HT1080 (cell line): ENCODE data around the gene SLC35E3. TPM values are rescaled to one million over a fixed set of nuclear protein-coding genes. Genes with fewer than 3 reads are reported as not detected.

Experiments used
- DNase-seq: peaks from one replicate; pipeline ENCODE4 v3.0.0-alpha.2; 2015; ENCODE audit warnings: low read depth
- polyA plus RNA-seq, 2 experiments: library from polyadenylated mRNA; depleted of rRNA; stranded (reverse); fragments of >200 nt; gene quantifications; 2 replicates each; pipeline ENCODE4 v1.2.3, GENCODE V29; 2015
- total RNA-seq: library from RNA; depleted of rRNA; stranded (reverse); fragments of >200 nt; shearing (Covaris generic); gene quantifications from 2 replicates; pipeline ENCODE4 v1.2.3, GENCODE V29; 2014; rRNA removed

The SLC35E3 gene
- total RNA-seq = 5.9 and 6.1 TPM in 2 replicates
- 3.7 and 3.8 TPM in 2 replicates for polyA plus RNA-seq (2015; cell fraction: cytosol; rRNA removed)
- polyA plus RNA-seq (2015; cell fraction: nucleus; rRNA removed) = 3.4 and 9.4 TPM in 2 replicates

DNA sequence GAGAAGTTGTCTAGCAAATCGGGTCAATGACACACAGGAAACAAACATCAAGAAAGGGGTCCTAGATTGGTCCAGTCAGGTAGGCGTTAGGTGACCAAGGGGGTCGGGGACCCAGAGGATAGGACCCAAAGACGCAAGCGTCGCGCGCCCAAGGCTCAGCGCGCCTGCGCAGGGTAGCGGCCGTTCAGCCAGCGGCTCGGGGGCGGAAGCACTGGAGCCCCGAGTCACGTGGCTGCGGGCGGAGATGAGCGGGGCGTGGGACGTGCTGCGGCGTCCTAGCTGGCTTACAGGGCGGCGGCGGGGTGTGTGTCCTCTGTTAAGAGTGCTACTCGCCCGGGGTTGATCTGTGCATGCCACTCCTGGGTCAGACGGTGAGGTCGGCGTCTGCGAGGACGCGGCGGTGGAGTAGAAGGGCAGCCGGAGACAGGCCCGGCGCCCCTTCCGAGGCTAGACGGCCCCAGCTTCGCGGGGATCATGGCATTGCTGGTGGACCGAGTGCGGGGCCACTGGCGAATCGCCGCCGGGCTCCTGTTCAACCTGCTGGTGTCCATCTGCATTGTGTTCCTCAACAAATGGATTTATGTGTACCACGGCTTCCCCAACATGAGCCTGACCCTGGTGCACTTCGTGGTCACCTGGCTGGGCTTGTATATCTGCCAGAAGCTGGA, at the start of gene SLC35E3:
SLC35E3 (plus strand) TSS at position 273 of the 668 bp plus-strand sequence; CDS start at position 475, 202 bp downstream.
- peak; percentile 92 for DNase-seq

DNA sequence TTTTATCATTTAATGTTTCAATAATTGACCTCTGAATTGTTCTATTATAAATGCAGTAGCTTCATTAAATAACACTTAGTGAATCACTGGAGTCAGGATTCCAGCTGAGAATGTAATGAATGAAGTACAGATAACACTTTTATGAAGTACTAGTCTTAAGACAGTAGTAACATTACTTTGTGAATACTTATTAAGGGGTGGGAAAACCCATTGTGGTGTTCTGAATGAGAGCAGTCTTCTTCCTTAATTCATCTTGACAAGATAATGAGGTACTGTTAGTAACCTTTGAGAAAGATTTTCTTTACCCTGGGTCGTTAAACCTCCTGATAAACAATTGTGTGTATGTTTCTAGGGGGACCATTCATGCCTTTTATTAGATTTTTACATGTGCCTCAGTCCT, 46.5 kb upstream of the SLC35E3 start:
- no peak for DNase-seq

DNA sequence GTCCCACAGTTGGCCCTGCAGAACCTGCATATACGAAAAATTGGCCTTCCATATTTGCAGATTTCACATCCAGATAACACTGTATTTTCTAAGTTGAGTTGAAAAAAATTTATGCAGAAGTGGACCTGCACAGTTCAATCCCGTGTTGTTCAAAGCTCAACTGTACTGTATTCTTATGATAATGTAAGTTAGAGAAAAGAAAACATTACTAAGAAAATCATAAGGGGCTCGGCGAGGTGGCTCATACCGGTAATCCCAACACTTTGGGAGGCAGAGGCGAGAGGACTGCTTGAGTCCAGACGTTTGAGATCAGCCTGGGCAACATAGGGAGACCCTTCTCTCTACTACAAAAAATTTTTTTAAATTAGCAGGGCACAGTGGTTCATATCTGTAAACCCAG, 18.2 kb upstream of the SLC35E3 start:
- DNase-seq = no peak

DNA sequence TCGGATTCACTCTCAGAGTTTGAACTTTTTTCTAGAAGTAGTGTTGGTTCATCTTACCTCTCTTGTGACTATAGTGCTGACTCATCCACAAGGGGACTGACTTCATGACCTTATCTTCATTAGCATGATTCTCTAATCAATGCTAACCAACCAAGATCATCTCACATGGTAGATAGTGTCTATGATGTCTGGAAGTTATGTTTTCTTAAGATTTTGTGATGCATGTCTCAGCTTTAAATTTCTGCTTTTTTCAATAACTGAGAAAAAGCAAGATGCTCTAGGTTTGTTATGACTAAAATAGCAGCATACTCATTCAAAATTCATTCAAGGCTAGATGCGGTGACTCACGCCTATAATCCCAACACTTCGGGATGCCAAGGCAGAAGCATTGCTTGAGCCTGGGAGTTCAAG, 12.3 kb upstream of the SLC35E3 start:
- DNase-seq = peak; percentile 65

DNA sequence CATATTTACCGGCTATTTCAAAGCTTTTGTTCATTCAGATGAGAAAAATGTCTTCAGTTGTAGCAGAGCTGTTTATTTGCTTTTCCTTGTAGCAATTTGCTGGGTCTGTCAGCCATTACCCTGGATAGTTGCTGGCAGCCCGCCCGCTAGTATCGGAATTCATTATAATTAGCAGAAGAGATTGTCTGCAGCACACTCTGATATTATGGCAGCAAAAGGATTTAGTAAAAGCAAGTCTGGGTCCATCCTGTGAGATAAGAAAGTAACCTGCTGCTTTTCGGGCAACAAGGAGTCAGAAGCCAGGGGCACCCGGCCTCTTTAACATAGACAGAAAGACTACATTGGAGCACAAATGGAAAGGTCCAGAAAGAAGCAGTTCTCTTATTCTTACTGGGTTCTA, 6.1 kb upstream of the SLC35E3 start:
- no peak for DNase-seq

DNA sequence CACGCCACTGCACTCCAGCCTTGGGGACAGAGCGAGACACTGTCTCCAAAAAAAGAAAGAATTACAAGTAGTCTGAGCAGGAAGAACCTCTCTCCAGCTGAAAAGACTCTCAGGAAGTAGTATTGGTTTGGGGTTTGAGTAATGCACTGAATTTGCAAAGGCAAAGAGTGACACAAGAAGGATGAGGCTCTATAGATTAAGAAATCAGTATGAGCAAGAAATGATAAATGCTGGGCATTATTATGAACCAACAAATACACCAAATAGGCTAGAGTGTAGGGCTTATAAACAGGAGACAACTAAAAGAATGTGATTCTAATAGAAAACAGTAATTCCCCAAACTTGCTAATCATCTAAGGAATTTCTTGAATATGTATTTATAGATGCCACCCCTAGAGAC, 2.6 kb upstream of the SLC35E3 start:
- DNase-seq = no peak

DNA sequence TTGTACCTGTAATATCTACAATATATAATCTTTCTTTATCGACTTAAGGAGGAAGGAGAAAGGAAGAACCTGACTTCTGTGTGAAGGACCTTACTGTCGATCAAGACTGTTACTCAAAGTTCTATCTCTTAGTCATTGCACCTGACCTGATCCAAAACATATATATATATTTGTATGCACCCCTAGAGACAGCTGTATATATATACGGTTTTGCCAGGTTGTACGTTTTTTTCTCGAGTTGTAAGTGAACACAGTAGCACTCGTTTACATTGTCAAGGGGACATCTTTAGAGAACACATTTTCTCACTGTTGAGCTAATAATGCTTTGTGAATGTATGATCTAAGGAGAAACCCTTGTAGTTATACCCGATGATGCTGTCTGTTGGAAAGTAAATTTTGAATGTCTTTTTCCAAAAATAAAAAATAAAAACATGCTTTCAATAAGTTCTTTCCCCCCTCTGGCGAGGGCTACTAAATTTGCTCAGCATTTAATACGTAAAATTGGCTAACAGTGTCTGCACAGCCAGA, 536 bp upstream of the SLC35E3 start:
- DNase-seq = no peak

DNA sequence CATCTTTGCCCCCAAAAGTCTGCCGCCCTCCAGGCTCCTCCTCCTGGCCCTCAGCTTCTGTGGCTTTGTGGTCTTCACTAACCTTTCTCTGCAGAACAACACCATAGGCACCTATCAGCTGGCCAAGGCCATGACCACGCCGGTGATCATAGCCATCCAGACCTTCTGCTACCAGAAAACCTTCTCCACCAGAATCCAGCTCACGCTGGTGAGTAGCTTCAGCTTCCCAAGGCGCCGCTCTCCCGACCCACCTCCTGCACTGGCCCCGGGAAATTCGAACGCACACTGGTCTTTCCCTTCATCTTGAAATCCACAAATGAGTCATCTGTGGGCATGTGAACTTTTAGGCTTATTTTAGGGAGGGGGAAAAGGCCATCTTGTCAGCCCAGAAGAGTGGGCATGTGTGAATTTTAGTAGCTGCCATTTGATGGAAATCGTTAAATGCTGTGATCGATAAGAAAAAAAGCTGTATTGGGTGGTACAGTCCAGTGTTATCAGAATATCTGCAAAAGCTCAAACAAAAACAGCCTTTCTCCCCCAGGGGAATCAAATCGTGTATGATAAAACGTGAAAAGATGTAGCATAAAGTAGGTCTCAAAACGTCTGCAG, 700 bp downstream of the SLC35E3 start:
- peak; percentile 79 for DNase-seq

DNA sequence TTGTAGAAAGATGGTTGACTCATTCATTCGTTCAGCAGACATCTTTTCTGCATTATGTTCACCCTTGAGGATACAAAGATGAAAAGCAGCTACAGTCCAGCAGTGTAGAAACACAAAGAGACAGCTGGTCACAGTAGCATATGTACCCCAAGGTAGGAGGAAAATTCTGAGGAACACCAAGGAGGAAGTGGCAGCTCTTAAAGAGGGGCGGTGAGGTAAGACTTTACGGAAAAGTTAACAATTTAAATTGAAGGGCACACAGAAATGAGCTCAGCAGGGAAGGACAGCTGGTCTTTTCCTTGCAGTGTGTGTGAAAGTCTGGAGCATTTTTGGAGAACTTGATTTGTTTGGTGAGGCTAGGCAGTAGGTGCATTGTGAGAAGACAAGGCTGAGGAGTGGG, 3.5 kb downstream of the SLC35E3 start:
- DNase-seq = no peak

DNA sequence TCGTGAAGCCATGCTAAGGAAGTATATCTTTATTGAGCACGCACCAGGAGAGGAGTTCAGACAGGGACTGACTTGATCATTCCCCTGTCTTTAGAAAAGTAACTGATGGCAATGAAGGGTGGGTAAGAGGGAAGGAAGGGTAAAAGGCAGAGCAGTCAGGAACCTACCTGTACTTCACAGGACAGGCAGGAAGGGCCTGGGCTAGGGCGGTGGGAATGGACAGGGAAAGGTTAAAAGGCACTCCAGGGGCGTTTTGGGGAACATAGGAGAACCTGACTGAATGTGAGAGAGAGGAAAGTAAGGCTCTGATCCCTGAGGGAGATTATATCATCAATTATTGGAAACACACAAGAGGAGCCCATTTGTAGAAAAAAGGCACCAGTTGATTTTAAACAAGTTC, 3.9 kb downstream of the SLC35E3 start:
- DNase-seq = no peak

DNA sequence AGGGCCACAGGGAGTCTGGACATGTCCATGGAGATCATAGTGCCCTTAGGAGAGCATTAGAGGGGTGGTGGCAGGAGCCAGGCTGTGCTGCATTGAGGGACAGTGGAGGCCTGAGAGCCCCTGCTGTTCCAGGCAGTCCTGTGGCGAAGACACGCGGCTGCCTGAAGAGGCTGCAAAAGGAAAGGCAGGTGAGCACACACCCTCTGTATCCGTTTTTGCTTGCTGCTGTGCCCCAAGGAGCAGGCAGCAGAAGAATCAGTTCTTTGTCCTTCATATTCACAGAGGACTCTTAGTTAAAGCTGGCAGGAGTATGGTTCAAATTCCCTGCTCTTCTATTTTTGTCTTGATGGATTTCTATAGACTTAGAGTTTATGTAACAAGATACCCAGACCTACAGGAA, 4.5 kb downstream of the SLC35E3 start:
- DNase-seq = no peak

DNA sequence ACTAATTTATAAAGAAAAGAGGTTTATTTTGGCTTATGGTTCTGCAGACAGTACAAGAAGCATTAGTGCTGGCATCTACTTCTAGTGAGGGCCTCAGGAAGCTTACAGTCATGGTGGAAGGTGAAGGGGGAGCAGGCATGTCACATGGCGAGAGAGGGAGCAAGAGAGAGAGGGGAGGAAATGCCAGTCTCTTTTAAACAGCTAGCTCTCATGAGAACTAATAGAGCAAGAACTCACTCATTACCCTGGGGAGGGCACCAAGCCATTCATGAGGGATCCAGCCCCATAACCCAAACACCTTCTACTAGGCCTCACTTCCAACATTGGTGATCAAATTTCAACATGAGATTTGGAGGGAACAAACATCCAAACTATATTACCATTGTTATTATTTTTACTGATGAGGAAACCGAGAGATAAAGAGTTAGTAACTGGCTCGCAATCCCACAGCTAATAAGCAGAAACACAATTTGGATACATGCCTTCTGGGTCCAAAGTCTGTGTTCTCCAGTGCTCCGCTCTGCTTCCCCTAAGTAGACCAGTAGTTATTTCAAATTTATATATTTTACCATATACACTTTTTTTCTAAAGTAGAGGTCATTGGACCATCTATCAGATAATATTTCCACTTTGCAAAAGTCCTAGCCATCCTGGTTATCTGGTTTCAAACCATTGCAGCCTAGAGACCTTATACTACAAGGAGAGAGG, 9.7 kb downstream of the SLC35E3 start:
- no peak for DNase-seq

DNA sequence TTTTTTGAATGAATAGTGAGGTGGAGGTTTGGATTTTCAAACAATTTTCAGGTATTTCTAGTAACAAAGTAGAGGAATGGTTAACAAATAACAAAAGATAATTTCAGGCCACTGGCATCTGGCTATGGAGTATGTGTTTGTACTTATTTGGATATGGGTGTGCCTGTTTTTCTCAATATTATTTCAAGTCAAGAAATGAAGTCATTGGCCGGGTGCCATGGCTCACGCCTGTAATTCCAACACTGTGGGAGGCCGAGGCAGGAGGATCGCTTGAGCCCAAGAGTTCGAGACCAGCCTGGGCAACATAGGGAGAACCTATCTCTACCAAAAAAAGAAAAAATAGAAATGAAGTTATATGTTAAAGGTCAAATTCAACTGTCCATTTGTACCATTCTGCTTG, 13.9 kb downstream of the SLC35E3 start:
- no peak for DNase-seq

DNA sequence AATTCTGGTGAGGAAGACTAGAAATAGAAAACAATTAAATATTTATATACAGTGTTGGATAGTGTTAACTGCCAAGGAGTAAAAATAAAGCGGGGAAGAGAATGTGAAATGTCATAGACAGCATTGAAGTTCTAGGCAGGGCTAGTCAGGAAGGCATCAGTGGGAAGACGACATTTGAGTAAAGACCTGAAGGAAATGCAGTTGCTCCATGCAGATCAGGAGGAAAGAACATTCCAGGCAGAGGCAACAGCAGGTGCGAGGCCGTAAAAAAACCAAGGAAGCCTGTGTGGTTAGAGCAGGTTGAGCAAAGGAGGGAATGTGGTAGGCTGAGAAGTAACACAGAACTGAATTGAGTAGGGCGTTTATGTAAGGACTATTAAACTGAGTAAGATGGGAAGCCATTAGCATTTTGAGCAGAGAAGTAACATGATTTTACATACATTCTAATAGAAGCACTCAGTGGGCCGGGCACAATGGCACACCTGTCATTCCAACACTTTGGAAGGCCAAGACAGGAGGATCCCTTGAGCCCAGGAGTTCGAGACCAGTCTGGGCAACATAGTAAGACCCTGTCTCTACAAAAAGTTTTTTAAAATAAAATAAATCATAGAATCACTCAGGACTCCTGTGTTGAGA, 14.9 kb downstream of the SLC35E3 start:
- no peak for DNase-seq

DNA sequence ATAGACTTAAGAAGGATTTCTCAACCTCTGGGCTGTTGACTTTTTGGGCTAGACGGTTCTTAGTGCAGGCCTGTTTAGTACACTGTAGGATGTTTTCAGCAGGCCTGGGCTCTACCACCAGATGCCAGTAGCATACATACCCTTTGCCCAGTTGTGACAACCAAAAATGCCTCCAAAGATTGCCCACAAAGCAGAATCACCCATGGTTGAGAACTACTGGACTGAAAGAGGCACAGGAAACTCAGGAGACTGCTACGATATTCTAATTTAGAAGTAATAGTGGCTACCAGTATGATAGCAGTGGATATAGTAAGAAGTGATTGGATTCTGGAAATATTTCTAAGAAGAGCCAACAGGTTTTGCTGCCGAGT, 15.5 kb downstream of the SLC35E3 start:
- DNase-seq = no peak

DNA sequence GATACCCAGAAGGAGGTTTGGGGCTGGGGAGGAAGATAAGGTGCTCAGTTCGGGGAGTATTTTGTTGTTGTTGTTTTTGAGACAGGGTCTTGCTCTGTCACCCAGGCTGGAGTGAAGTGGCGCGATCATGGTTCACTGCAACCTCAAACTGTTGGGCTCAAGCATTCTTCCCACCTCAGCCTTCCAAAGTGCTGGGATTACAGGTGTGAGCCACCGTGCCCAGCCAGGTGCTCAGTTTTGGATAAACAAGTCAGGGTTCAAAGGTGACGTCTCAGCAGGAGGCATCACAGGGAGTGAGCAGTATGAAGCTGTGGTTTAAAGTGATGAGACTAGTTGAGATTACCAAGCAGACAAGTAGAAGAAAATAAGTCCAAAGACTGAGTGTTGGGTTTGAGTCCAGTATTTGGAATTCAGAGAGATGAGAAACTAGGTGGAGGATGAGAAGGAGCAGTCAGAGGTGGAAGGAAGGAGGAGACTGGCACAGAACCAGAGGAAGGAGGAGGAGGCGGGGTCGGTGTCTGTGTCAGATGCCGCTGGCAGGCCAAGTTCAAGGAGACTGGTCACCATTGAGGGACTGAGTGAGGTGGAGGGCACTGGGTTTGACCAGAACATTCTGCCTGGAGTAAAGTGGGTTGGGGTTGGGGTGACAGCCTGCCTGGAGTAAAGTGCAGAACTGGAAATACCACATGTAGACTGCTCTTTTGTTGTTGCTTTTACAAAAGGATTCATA, 16.1 kb downstream of the SLC35E3 start:
- no peak for DNase-seq

DNA sequence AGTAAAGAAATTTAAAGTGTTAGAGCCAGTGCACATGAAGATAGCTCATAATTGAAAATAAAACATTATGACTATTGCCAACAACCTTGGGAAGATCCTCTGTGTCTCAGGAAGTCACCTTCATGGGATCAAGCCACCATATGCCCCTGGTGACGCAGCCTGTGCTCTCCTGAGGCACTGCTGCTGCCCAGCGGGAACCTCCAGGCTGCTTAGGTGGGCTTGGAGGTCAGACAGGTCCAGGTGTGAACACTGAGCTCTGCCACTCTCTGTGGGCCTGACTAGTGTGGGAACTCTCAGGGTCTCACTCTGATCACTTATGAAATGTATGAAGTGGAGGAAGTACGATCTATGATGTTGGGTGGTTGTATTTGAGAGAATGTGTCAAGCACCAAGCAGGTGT, 16.7 kb downstream of the SLC35E3 start:
- no peak for DNase-seq

DNA sequence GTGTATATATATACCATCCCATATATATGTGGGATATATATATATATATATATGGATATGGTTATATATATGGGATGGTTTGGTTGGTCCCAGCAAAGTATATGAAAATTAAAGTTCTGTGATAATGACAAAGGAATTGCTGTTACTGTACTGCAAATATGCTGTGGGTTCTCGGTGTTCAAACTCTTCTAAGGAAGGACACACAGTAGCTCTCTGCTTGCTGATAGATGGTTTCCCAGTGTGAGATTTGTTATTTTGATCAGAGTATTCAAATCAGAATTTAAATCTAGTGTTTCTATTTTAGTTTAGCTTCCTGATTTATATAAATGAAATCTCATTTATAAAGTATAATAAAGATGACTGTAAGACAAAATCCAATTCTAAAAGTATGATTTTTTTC, 19.7 kb downstream of the SLC35E3 start:
- DNase-seq = no peak

DNA sequence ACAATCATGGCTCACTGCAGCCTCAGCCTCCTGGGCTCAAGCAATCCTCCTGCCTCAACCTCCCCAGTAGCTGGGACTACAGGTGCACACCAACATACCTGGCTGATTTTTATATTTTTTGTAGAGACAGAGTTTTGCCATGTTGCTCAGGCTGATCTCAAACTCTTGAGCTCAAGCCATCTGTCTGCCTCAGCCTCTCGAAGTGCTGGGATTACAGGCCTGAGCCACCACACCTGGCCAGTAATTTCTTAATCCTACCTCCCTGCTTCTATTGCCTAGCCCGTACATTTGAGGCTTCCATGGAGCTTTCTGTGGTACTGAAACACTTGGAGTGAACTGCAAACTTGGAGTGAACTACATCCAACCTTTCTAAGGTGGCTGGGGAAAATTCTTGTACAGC, 20.7 kb downstream of the SLC35E3 start:
- no peak for DNase-seq

DNA sequence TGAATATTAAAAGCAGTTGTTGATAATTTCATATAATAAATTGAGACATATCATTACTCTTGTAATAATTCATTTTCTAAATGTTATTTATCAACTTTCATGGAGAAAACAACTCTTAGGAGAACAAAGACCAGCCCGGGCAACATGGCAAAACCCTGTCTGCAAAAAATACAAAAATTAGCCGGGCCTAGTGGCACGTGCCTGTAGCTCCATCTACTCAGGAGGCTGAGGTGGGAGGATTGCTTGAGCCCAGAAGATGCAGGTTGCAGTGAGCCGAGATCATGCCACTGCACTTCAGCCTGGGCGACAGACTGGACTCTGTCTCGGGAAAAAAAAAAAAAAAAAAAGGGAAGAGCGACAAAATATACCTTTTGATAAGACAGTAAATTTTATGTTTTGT, 21.2 kb downstream of the SLC35E3 start:
- DNase-seq = no peak

DNA sequence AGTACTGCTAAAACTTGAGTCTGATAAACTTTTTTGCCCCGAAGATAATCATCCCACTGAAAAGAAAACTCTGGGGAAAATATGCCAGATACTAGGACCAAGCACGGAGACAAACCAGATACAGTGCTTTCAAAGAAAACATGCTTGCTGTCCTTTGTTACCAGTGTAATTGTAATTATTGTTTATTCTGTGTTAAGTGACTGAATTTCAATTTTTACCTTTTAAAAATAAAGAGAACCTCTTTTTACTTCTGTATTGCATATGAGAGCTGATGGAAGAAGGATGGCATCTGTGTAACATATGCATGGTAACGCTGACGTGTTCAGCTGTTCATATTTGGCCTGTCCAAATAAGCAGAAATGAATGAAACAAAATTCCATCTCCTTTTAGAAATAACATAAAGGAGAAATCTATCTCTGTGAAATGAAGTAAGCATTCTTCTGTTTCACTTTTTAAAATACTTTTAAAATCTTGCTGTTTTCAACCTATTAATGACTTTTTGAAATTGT, 22.5 kb downstream of the SLC35E3 start:
- no peak for DNase-seq
